ENCODE data around the gene LARP4B.

DNA sequence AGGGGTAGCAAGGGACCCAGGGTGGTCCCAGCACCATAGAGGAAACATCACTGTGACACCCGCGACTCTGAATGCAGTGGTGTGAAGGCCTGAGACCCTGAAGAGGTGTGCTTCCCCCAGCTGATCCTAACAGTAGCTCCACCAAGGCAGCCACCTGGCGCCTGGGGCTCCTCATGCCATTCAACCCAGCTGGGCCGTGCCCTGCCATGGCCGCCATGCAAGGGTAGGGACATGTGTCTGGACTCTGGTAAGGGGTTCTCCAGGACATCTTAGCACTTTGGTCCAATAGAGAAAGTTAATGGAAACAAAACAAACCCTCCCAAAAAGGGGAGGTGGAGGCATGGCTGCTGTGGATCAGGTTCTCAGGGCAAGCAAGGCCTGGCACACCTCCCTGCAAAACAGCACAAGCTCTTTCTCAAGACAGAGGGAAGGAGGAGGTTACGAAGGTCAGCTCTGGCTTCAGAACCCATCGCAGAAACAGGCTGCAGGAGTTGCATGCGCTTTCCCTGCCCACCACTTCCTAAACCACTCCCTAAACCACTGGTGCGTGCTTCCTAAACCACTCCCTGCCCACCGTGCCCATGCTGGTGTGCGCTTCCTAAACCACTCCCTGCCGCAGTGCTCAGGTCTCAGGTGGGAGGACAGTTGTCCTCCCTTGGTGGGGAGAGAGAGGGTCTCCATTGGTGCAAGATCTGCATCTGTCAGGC, 108.7 kb downstream of the LARP4B start:
- no peak for TF ChIP-seq CTCF (IDR thresholded peaks at IDR 0.05; ENCODE audit: low read depth, low read length)
- TF ChIP-seq EZH2phosphoT487 (IDR thresholded peaks at IDR 0.05; ENCODE audit: low read depth) = no peak
